ENCODE data around the gene PNO1. TPM values are rescaled to one million over a fixed set of nuclear protein-coding genes. Genes with fewer than 3 reads are reported as not detected.

Gene PNO1
- total RNA-seq, 4 donors from 2014 or later, result 9.4 to 28.7 (median 13.6) TPM

DNA sequence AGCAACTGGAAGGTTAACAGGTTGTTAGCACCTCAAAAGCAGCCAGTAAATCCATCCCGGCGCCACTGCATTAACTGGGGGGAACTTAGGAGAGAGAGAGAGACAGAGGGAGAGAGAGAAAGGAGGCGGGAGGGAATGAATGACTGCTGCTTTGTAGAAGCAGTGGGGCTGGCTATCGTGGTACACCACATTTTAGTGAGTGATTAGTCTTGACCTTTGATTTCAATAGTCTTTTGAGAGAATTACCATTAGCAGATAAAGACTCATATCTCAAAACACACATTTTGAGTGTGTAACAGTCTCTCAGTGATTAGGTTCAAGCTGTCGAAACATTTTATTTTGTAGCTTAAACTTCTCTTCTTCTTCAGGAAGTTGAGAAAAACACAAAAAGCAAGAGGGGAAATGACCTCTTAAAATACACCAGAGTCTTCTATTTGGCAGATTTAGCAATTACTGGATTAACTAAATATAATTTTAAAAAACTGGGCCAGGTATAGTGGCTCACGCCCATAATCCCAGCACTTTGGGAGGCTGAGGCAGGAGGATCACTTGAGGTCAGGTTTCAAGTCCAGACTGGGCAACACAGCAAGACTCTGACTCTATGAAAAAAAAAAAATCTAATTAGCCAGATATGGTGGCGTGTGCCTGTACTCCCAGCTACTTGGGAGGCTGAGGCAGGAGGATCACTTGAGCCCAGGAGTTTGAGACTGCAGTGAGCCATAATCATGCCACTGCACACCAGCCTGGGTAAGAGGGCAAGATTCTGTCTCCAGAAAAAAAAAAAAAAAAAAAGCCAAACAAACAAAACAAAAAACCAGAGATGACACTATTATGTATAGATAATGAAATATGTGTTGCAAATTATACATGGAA, 22.0 kb upstream of the PNO1 start:
- TF ChIP-seq CTCF (IDR thresholded peaks at IDR 0.05; ENCODE audit: low read depth), result no peak

DNA sequence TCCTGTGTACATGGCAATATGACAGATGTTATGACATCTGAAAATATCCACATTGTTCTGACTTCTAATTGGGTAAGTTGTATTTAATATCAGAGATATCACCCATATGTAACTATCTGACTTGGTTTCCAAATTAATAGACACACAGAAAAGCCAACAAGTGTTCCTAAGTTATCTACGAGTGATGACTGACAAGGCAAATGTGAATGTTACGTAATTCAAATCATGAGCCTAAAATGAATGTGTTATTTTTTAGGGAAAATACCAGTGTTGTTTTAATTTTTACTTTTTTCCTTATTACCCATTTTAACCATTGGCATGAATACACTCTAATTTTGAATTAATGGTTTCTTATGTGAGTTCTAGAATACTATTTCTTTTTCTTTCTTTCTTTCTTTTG, 15.8 kb upstream of the PNO1 start:
- TF ChIP-seq CTCF (IDR thresholded peaks at IDR 0.05; ENCODE audit: low read depth), result no peak

DNA sequence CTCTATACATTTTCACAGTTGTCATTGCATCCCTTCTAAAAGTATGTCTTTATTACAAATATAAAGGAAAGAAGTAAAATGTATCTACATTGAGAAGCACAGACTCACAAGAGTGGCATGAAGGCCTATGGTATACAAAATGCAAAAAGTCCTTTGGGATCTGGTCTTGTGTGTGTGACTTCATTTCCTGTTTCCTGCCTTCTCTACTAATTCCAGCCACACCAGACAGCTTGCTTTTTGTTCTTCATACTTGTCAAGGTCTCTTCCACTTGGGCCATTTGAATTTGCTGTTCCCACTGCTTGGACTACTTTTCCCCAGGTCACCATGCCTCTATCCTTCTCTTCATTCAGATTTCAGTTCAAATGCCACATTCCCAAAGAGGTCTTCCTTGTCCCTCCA, 6.7 kb upstream of the PNO1 start:
- no peak for TF ChIP-seq CTCF (IDR thresholded peaks at IDR 0.05; ENCODE audit: low read depth)

DNA sequence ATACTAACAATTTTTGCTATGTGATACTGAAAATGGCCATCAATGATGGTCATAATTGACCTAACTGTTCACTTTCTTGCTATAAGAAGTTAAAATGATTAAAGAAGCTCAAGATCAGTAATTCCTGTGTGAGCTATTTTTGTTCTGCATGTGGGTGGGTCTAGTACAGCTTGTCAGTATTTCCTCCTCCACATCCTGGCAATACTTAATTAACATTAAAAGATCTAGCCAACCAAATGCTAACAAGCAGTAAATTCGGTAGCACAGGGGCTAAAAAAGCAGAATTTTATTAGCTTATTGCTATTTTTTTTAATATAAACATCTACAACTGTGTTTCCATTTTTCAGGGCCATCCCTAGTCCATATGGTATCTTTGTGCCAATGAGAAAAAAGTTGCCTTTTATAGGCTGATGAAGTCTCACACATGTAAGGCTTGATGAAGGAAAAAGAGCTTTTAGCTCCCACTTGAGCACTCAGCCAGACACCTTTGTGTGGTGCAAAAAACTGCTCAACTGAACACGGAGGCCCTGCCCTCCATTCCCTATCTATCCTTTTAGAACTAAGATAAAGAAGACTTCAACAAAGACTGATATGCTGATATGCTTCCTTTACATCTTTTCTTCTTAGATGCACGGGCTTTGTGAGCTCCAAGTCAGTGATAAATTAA, 4.9 kb upstream of the PNO1 start:
- no peak for TF ChIP-seq CTCF (IDR thresholded peaks at IDR 0.05; ENCODE audit: low read depth)

GRCh38 chr2:68155618-68156017, 2.1 kb upstream of the PNO1 start:
- no peak for TF ChIP-seq CTCF (IDR thresholded peaks at IDR 0.05; ENCODE audit: low read depth)

DNA sequence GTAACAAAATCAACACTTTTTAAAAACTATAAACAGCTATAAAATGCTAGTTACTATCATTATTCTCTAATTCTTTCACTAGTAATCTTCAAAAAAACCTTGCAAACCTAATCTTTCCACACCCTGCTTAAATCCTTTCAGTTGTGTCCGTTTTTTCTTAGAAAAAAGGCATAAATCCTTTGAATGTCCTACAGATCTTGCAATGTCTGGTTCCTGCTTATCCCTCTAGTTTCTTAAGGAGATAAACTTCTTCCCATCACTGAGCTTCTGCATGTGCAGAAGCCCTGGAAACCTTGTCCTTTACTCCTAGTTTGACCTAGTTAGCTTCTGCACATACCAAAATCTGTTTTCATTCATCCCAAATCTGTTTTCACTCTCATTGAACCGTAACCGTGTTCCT, 1.3 kb upstream of the PNO1 start:
- TF ChIP-seq CTCF (IDR thresholded peaks at IDR 0.05; ENCODE audit: low read depth), result no peak

- TF ChIP-seq CTCF (IDR thresholded peaks at IDR 0.05; ENCODE audit: low read depth), result no peak
Measured at GRCh38 chr2:68157002-68157401, 686 bp upstream of the PNO1 start.

All from subcutaneous adipose tissue (tissue), 4 donors.